ENCODE data around the gene KCNQ2.

Gene KCNQ2

GRCh38 chr20:63490416-63490815, 18.0 kb upstream of the KCNQ2 start:
- H3K9me3 ChIP-seq (ENCODE audit: control insufficient read depth in 5 of 5, low read length in 5 of 5): peaks cover 0 to 9% (median 6%) of the 10 kb centered on the region in 5 donors
- H3K4me3 ChIP-seq (ENCODE audit: low read depth in 1 of 5, low read length in 5 of 5): no peak overlapping the region
- H3K9ac ChIP-seq (ENCODE audit: low read length in 5 of 5): no peak overlapping the region
- H3K4me1 ChIP-seq (ENCODE audit: control insufficient read depth in 5 of 5, insufficient read depth in 5 of 5, low read length in 5 of 5): no peaks in the 10 kb centered on the region
- H3K27ac ChIP-seq (ENCODE audit: low read depth, low read length): no peak overlapping the region
- H3K36me3 ChIP-seq (ENCODE audit: control insufficient read depth in 5 of 5, insufficient read depth in 5 of 5, low read length in 5 of 5): no peaks in the 10 kb centered on the region
- peaks cover 22 to 49% (median 37%) of the 10 kb centered on the region in 5 donors for H3K27me3 ChIP-seq (ENCODE audit: control insufficient read depth in 5 of 5, insufficient read depth in 4 of 5, low read length in 5 of 5)

- Histone ChIP-seq H3K4me3 (ENCODE audit: low read depth in 1 of 5, low read length in 5 of 5) (no peak overlapping the region), H3K9me3 (ENCODE audit: control insufficient read depth in 5 of 5, low read length in 5 of 5) (peaks cover 0 to 9% (median 6%) of the 10 kb centered on the region in 5 donors), H3K27me3 (ENCODE audit: control insufficient read depth in 5 of 5, insufficient read depth in 4 of 5, low read length in 5 of 5) (peaks cover 33 to 51% (median 43%) of the 10 kb centered on the region in 5 donors), H3K27ac (ENCODE audit: low read depth, low read length) (no peak overlapping the region), H3K4me1 (ENCODE audit: control insufficient read depth in 5 of 5, insufficient read depth in 5 of 5, low read length in 5 of 5) (no peaks in the 10 kb centered on the region), H3K9ac (ENCODE audit: low read length in 5 of 5) (no peak overlapping the region), H3K36me3 (ENCODE audit: control insufficient read depth in 5 of 5, insufficient read depth in 5 of 5, low read length in 5 of 5) (no peaks in the 10 kb centered on the region)
Measured at GRCh38 chr20:63488315-63489251, 16.1 kb upstream of the KCNQ2 start.

- H3K4me1 ChIP-seq (ENCODE audit: control insufficient read depth in 5 of 5, insufficient read depth in 5 of 5, low read length in 5 of 5): peaks cover 0 to 6% (median 0%) of the 10 kb centered on the region in 5 donors
- H3K4me3 ChIP-seq (ENCODE audit: low read depth in 1 of 5, low read length in 5 of 5): no peak overlapping the region
- H3K27ac ChIP-seq (ENCODE audit: low read depth, low read length): no peak overlapping the region
- peaks cover 39 to 55% (median 43%) of the 10 kb centered on the region in 5 donors for H3K27me3 ChIP-seq (ENCODE audit: control insufficient read depth in 5 of 5, insufficient read depth in 4 of 5, low read length in 5 of 5)
- no peaks in the 10 kb centered on the region for H3K36me3 ChIP-seq (ENCODE audit: control insufficient read depth in 5 of 5, insufficient read depth in 5 of 5, low read length in 5 of 5)
- no peak overlapping the region for H3K9ac ChIP-seq (ENCODE audit: low read length in 5 of 5)
- H3K9me3 ChIP-seq (ENCODE audit: control insufficient read depth in 5 of 5, low read length in 5 of 5): peaks cover 0 to 9% (median 6%) of the 10 kb centered on the region in 5 donors
Measured at GRCh38 chr20:63487781-63488241, 15.4 kb upstream of the KCNQ2 start.

GRCh38 chr20:63487116-63487764, 14.8 kb upstream of the KCNQ2 start:
- Histone ChIP-seq H3K27me3 (ENCODE audit: control insufficient read depth in 5 of 5, insufficient read depth in 4 of 5, low read length in 5 of 5) (peaks cover 43 to 61% (median 46%) of the 10 kb centered on the region in 5 donors), H3K4me1 (ENCODE audit: control insufficient read depth in 5 of 5, insufficient read depth in 5 of 5, low read length in 5 of 5) (peaks cover 0 to 9% (median 0%) of the 10 kb centered on the region in 5 donors), H3K9me3 (ENCODE audit: control insufficient read depth in 5 of 5, low read length in 5 of 5) (peaks cover 0 to 9% (median 6%) of the 10 kb centered on the region in 5 donors), H3K27ac (ENCODE audit: low read depth, low read length) (no peak overlapping the region), H3K36me3 (ENCODE audit: control insufficient read depth in 5 of 5, insufficient read depth in 5 of 5, low read length in 5 of 5) (no peaks in the 10 kb centered on the region), H3K4me3 (ENCODE audit: low read depth in 1 of 5, low read length in 5 of 5) (no peak overlapping the region), H3K9ac (ENCODE audit: low read length in 5 of 5) (no peak overlapping the region)

- no peak overlapping the region for H3K9ac ChIP-seq (ENCODE audit: low read length in 5 of 5)
- no peak overlapping the region for H3K4me3 ChIP-seq (ENCODE audit: low read depth in 1 of 5, low read length in 5 of 5)
- peaks cover 0 to 9% (median 0%) of the 10 kb centered on the region in 5 donors for H3K4me1 ChIP-seq (ENCODE audit: control insufficient read depth in 5 of 5, insufficient read depth in 5 of 5, low read length in 5 of 5)
- peaks cover 43 to 65% (median 55%) of the 10 kb centered on the region in 5 donors for H3K27me3 ChIP-seq (ENCODE audit: control insufficient read depth in 5 of 5, insufficient read depth in 4 of 5, low read length in 5 of 5)
- H3K36me3 ChIP-seq (ENCODE audit: control insufficient read depth in 5 of 5, insufficient read depth in 5 of 5, low read length in 5 of 5): no peaks in the 10 kb centered on the region
- no peak overlapping the region for H3K27ac ChIP-seq (ENCODE audit: low read depth, low read length)
- H3K9me3 ChIP-seq (ENCODE audit: control insufficient read depth in 5 of 5, low read length in 5 of 5): peaks cover 0 to 9% (median 6%) of the 10 kb centered on the region in 5 donors
Measured at GRCh38 chr20:63486300-63486855, 13.9 kb upstream of the KCNQ2 start.

GRCh38 chr20:63484651-63485403, 12.4 kb upstream of the KCNQ2 start:
- Histone ChIP-seq H3K27me3 (ENCODE audit: control insufficient read depth in 5 of 5, insufficient read depth in 4 of 5, low read length in 5 of 5) (peaks cover 42 to 61% (median 50%) of the 10 kb centered on the region in 5 donors), H3K9me3 (ENCODE audit: control insufficient read depth in 5 of 5, low read length in 5 of 5) (peaks cover 0 to 9% (median 6%) of the 10 kb centered on the region in 5 donors), H3K9ac (ENCODE audit: low read length in 5 of 5) (no peak overlapping the region), H3K27ac (ENCODE audit: low read depth, low read length) (no peak overlapping the region), H3K4me3 (ENCODE audit: low read depth in 1 of 5, low read length in 5 of 5) (no peak overlapping the region), H3K4me1 (ENCODE audit: control insufficient read depth in 5 of 5, insufficient read depth in 5 of 5, low read length in 5 of 5) (peaks cover 0 to 9% (median 0%) of the 10 kb centered on the region in 5 donors), H3K36me3 (ENCODE audit: control insufficient read depth in 5 of 5, insufficient read depth in 5 of 5, low read length in 5 of 5) (no peaks in the 10 kb centered on the region)

GRCh38 chr20:63484236-63484635, 11.8 kb upstream of the KCNQ2 start:
- Histone ChIP-seq H3K4me1 (ENCODE audit: control insufficient read depth in 5 of 5, insufficient read depth in 5 of 5, low read length in 5 of 5) (peaks cover 0 to 9% (median 0%) of the 10 kb centered on the region in 5 donors), H3K9me3 (ENCODE audit: control insufficient read depth in 5 of 5, low read length in 5 of 5) (peaks cover 0 to 9% (median 6%) of the 10 kb centered on the region in 5 donors), H3K27me3 (ENCODE audit: control insufficient read depth in 5 of 5, insufficient read depth in 4 of 5, low read length in 5 of 5) (peaks cover 45 to 66% (median 55%) of the 10 kb centered on the region in 5 donors), H3K36me3 (ENCODE audit: control insufficient read depth in 5 of 5, insufficient read depth in 5 of 5, low read length in 5 of 5) (no peaks in the 10 kb centered on the region), H3K9ac (ENCODE audit: low read length in 5 of 5) (no peak overlapping the region), H3K27ac (ENCODE audit: low read depth, low read length) (no peak overlapping the region), H3K4me3 (ENCODE audit: low read depth in 1 of 5, low read length in 5 of 5) (no peak overlapping the region)

GRCh38 chr20:63483834-63484233, 11.4 kb upstream of the KCNQ2 start:
- Histone ChIP-seq H3K9me3 (ENCODE audit: control insufficient read depth in 5 of 5, low read length in 5 of 5) (peaks cover 0 to 9% (median 6%) of the 10 kb centered on the region in 5 donors), H3K27me3 (ENCODE audit: control insufficient read depth in 5 of 5, insufficient read depth in 4 of 5, low read length in 5 of 5) (peaks cover 44 to 67% (median 57%) of the 10 kb centered on the region in 5 donors), H3K9ac (ENCODE audit: low read length in 5 of 5) (no peak overlapping the region), H3K4me3 (ENCODE audit: low read depth in 1 of 5, low read length in 5 of 5) (no peak overlapping the region), H3K4me1 (ENCODE audit: control insufficient read depth in 5 of 5, insufficient read depth in 5 of 5, low read length in 5 of 5) (peaks cover 0 to 9% (median 0%) of the 10 kb centered on the region in 5 donors), H3K36me3 (ENCODE audit: control insufficient read depth in 5 of 5, insufficient read depth in 5 of 5, low read length in 5 of 5) (no peaks in the 10 kb centered on the region), H3K27ac (ENCODE audit: low read depth, low read length) (no peak overlapping the region)

- H3K4me3 ChIP-seq (ENCODE audit: low read depth in 1 of 5, low read length in 5 of 5): no peak overlapping the region
- peaks cover 0 to 9% (median 0%) of the 10 kb centered on the region in 5 donors for H3K4me1 ChIP-seq (ENCODE audit: control insufficient read depth in 5 of 5, insufficient read depth in 5 of 5, low read length in 5 of 5)
- H3K9ac ChIP-seq (ENCODE audit: low read length in 5 of 5): no peak overlapping the region
- H3K27ac ChIP-seq (ENCODE audit: low read depth, low read length): no peak overlapping the region
- H3K27me3 ChIP-seq (ENCODE audit: control insufficient read depth in 5 of 5, insufficient read depth in 4 of 5, low read length in 5 of 5): peaks cover 34 to 71% (median 57%) of the 10 kb centered on the region in 5 donors
- H3K9me3 ChIP-seq (ENCODE audit: control insufficient read depth in 5 of 5, low read length in 5 of 5): peaks cover 0 to 9% (median 6%) of the 10 kb centered on the region in 5 donors
- no peaks in the 10 kb centered on the region for H3K36me3 ChIP-seq (ENCODE audit: control insufficient read depth in 5 of 5, insufficient read depth in 5 of 5, low read length in 5 of 5)
Measured at GRCh38 chr20:63482021-63482587, 9.6 kb upstream of the KCNQ2 start.
